K562 treated with DMSO at 1 percent for 12 hours (cell line): Measurements from ENCODE around the gene FNDC5. TPM values are rescaled to one million over a fixed set of nuclear protein-coding genes. Genes with fewer than 3 reads are reported as not detected.

Experiments used
- total RNA-seq: library from RNA; unstranded; fragments of 300-600 nt; gene quantifications from 2 replicates; pipeline ENCODE4 v1.2.3, GENCODE V29; 2022; ENCODE audit not compliant: insufficient read depth

FNDC5 gene
- total RNA-seq = not detected in 2 replicates

DNA sequence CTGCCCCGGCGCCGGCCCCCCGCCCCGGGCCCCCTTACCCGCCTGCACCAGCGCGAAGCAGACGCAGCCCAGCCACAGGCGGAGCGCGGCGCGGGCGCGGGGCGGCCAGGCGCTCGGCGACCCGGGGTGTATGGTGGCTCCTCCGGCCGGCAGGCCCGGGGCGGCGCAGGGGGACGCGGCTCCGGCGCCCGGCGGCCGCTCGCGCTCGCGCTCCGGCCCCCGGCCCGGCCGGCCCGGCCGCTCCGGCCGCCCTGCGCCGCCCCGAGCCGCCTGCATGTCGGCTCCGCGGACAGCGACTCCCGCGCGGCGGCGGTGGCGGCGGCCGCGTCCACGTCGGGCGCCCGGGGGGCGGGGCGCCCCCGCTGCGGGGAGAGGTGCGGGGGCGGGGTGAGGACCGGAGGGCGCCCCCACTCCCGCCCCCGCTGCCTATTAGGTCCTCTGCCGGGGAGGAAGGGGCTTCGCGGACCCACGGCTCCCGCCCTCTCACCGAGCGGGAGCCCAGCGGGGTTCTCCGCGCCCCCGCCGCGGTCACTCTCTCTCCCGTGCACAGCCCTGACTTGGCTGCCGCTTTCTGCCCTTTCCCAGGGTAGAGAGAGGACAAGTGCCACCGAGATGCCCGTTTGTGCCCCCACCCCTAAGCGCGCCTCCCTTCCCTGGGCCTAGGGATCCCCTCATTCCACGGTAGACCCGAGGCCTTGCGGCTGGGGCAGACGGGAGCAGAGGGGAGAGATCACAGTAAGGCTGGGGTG, at the start of gene FNDC5:
Gene FNDC5, minus strand, starts transcription at position 298 of the 749 bp plus-strand sequence.

GRCh38 chr1:32900956-32901822, 30.5 kb upstream of the FNDC5 start, which contains the start of gene TMEM54:
Gene TMEM54, minus strand, starts transcription at chr1:32901389. Its CDS starts 151 bp downstream, at chr1:32901238.

GRCh38 chr1:32886004-32886827, 15.5 kb upstream of the FNDC5 start, which contains the start of gene HPCA:
Gene HPCA, plus strand, starts transcription at chr1:32886491. Its CDS starts 2,408 bp downstream, at chr1:32888899.

GRCh38 chr1:32817159-32817814, 53.4 kb downstream of the FNDC5 start, which contains the start of the genes S100PBP and YARS1:
Gene S100PBP, plus strand, starts transcription at chr1:32817653. Its CDS starts 8,447 bp downstream, at chr1:32826100.
Gene YARS1, minus strand, starts transcription at chr1:32817358. Its CDS starts 114 bp downstream, at chr1:32817244.

Other genes starting within 250 kb of the FNDC5 start
- gene ZBTB8OS, start 220.4 kb downstream of the FNDC5 start, total RNA-seq = 38.8 and 40.0 TPM in 2 replicates
- gene RBBP4, start 219.7 kb downstream of the FNDC5 start, total RNA-seq = 128 and 292 TPM in 2 replicates
- 0.36 and 0.60 TPM in 2 replicates for gene SYNC, start 168.1 kb downstream of the FNDC5 start, total RNA-seq
- 234 and 408 TPM in 2 replicates for gene YARS1, start 53.6 kb downstream of the FNDC5 start, total RNA-seq
- 6.7 and 16.1 TPM in 2 replicates for gene S100PBP, start 53.3 kb downstream of the FNDC5 start, total RNA-seq
- not detected in 2 replicates for gene HPCA, start 15.6 kb upstream of the FNDC5 start, total RNA-seq
- 33.8 and 42.4 TPM in 2 replicates for gene TMEM54, start 30.5 kb upstream of the FNDC5 start, total RNA-seq
- gene RNF19B, start 93.9 kb upstream of the FNDC5 start, total RNA-seq = 23.9 and 36.6 TPM in 2 replicates
- gene AK2, start 166.0 kb upstream of the FNDC5 start, total RNA-seq = 127 and 171 TPM in 2 replicates
- 1.8 and 4.9 TPM in 2 replicates for gene AZIN2, start 210.2 kb upstream of the FNDC5 start, total RNA-seq